Spleen (tissue), 11 donors: ENCODE measurements around the gene PTH. TPM values are rescaled to one million over a fixed set of nuclear protein-coding genes. Genes with fewer than 3 reads are reported as not detected.

ENCODE experiments used
- DNase-seq: peaks from one replicate; pipeline ENCODE4 v3.0.0-alpha.2; 2020
- H3K27ac ChIP-seq, 8 donors: fragments of 200-600 bp; sonication (generic) in 7 of 8; 1 replicate in 4 of 8; 2 replicates in 4 of 8; pipeline versions ENCODE4 v1.5.0 to v1.8.0; 2016 to 2021; ENCODE audit warnings: inconsistent platforms in 4 of 8, mild to moderate bottlenecking in 4 of 8, moderate library complexity in 1 of 8
- H3K27me3 ChIP-seq, 7 donors: fragments of 200-600 bp; sonication (generic) in 6 of 7; replicated peaks in 1 of 7; 1 replicate in 4 of 7; 2 replicates in 3 of 7; pipeline versions ENCODE4 v1.5.0 to v1.8.0; 2016 to 2021; ENCODE audit warnings: inconsistent platforms in 3 of 7, mild to moderate bottlenecking in 1 of 7
- H3K36me3 ChIP-seq, 6 donors: fragments of 200-600 bp; sonication (generic) in 5 of 6; 1 replicate in 4 of 6; 2 replicates in 2 of 6; pipeline versions ENCODE4 v1.5.0 to v1.8.0; 2016 to 2021; ENCODE audit warnings: inconsistent platforms in 2 of 6
- H3K4me1 ChIP-seq, 6 donors: fragments of 200-600 bp; sonication (generic) in 5 of 6; 1 replicate in 3 of 6; 2 replicates in 3 of 6; pipeline versions ENCODE4 v1.5.0 to v1.8.0; 2016 to 2021; ENCODE audit warnings: inconsistent platforms in 3 of 6
- H3K4me3 ChIP-seq, 8 donors: fragments of 200-600 bp; sonication (generic) in 7 of 8; 1 replicate in 4 of 8; 2 replicates in 4 of 8; pipeline versions ENCODE4 v1.5.0 to v1.8.0; 2016 to 2021; ENCODE audit warnings: inconsistent platforms in 4 of 8, mild to moderate bottlenecking in 4 of 8, moderate library complexity in 2 of 8
- H3K9me3 ChIP-seq, 8 donors: fragments of 200-600 bp; sonication (generic) in 7 of 8; 1 replicate in 4 of 8; 2 replicates in 4 of 8; pipeline versions ENCODE4 v1.5.0 to v1.8.0; 2016 to 2021; ENCODE audit warnings: inconsistent platforms in 4 of 8
- CTCF ChIP-seq, 11 experiments: fragments of 200-600 bp in 7 of 11; fragments of 450-650 bp in 4 of 11; sonication (generic) in 4 of 11; IDR thresholded peaks in 8 of 11; conservative IDR thresholded peaks in 3 of 11; 1 replicate in 7 of 11; 2 replicates in 4 of 11; pipeline versions ENCODE4 v1.4.0 to v1.8.0; 2016 to 2021; ENCODE audit warnings: antibody characterized with exemption in 11 of 11, inconsistent platforms in 4 of 11, mild to moderate bottlenecking in 1 of 11
- POLR2A ChIP-seq, 3 donors: fragments of 450-650 bp; IDR thresholded peaks; one replicate each; pipeline ENCODE4 v1.5.1; 2017; ENCODE audit warnings: antibody characterized with exemption in 3 of 3, mild to moderate bottlenecking in 1 of 3
- POLR2AphosphoS5 ChIP-seq, 3 donors: sonication (generic); formaldehyde crosslinking; IDR thresholded peaks; one replicate each; pipeline ENCODE4 v1.5.1; 2017; ENCODE audit warnings: antibody characterized with exemption in 3 of 3
- WGBS, 5 donors: extraction: QIAGEN DNeasy Blood & Tissue Kit in 3 of 5; methylation state at CpG; one replicate each; pipeline versions ENCODE4 v1.1.5 to v1.1.7; 2013 to 2018; 5-methylcytosine and 5-hydroxymethylcytosine counted together
- intact Hi-C: fragments of 100-400 bp; cut with DNase I; formaldehyde crosslinking; loops from one replicate; pipeline ENCODE4 v1.15.0; 2023; ENCODE audit warnings: low total_unique reads
- polyA plus RNA-seq, 3 donors: library from polyadenylated mRNA; stranded (reverse); fragments of 200-250 nt; gene quantifications; one replicate each; pipeline ENCODE4 v1.2.1, GENCODE V29; 2013
- total RNA-seq, 7 donors: library from RNA; depleted of rRNA in 3 of 7; stranded (reverse); fragments of >200 nt in 3 of 7; fragmentation: NEBNext Ultra II Directional in 4 of 7; extraction: Animal tissue kit (Norgen Biotek cat#: 25700) in 4 of 7; gene quantifications; one replicate each; pipeline versions ENCODE4 v1.1.0 to v1.2.1, GENCODE V29; 2016 to 2021
- donor health status: healthy with polysubstance abuse.
- donor health status: DM: no; HTN: no; CAD: no; lungs with moderate emphysema.
- donor health status: DM: no; HTN: no; CAD: no.
- donor health status: Bipolar disorder and iron deficiency.
- donor health status: healthy.
- donor health status: DM: no; HTN: no; CAD: no.
- donor health status: DM: yes; HTN: yes; CAD: no.

The PTH gene
- total and polyA plus RNA-seq, 10 donors, result not detected

GRCh38 chr11:13446444-13446843 is 49.4 kb downstream of the PTH start:
- DNase-seq, result no peak
- intact Hi-C loops, result no loop called here
- no peak overlapping the region for H3K27ac ChIP-seq
- no peaks in the 10 kb centered on the region for H3K36me3 ChIP-seq
- H3K9me3 ChIP-seq, result peaks cover 0 to 22% (median 12%) of the 10 kb centered on the region in 8 donors
- no peaks in the 10 kb centered on the region for H3K27me3 ChIP-seq
- H3K4me3 ChIP-seq, result no peak overlapping the region
- TF ChIP-seq POLR2A (IDR thresholded peaks at IDR 0.05) (no peak), POLR2AphosphoS5 (IDR thresholded peaks at IDR 0.05) (no peak), CTCF (IDR thresholded peaks at IDR 0.05 in 8 of 11, conservative IDR thresholded peaks at IDR 0.05 in 3 of 11) (no peak)
- H3K4me1 ChIP-seq, result peaks cover 3 to 52% (median 23%) of the 10 kb centered on the region in 6 donors

- TF ChIP-seq POLR2A (IDR thresholded peaks at IDR 0.05) (no peak), CTCF (IDR thresholded peaks at IDR 0.05 in 8 of 11, conservative IDR thresholded peaks at IDR 0.05 in 3 of 11) (no peak)
- Histone ChIP-seq H3K27me3 (no peaks in the 10 kb centered on the region), H3K27ac (no peak overlapping the region), H3K9me3 (peaks cover 0 to 13% (median 6%) of the 10 kb centered on the region in 8 donors), H3K4me1 (peaks cover 3 to 52% (median 25%) of the 10 kb centered on the region in 6 donors), H3K36me3 (no peaks in the 10 kb centered on the region), H3K4me3 (no peak overlapping the region)
- intact Hi-C loops, result no loop called here
- WGBS, 5 donors, result 93 to 97% (median 96%) methylated on average over 2 of the region's 2 CpGs
- no peak for DNase-seq
Measured at GRCh38 chr11:13445588-13445987, 50.2 kb downstream of the PTH start.

Other genes with a start within 250 kb of the PTH start
- 10 to 100 TPM; 33.1 to 58.4 (median 38.7) TPM for gene BMAL1, start 218.2 kb downstream of the PTH start, total RNA-seq
- 10 to 100 TPM in 1 of 3 donors, 1 to 10 TPM in 2; 6.5 to 12.0 (median 9.0) TPM for gene BMAL1, start 218.2 kb downstream of the PTH start, polyA plus RNA-seq
- 10 to 100 TPM; 23.9 to 32.5 (median 27.3) TPM for gene BTBD10, start 32.8 kb downstream of the PTH start, total RNA-seq
- 10 to 100 TPM in 2 of 3 donors, 1 to 10 TPM in 1; 8.8 to 13.2 (median 10.8) TPM for gene BTBD10, start 32.8 kb downstream of the PTH start, polyA plus RNA-seq
- 10 to 100 TPM; 56.3 to 83.2 (median 63.2) TPM for gene FAR1, start 172.7 kb upstream of the PTH start, total RNA-seq
- gene FAR1, start 172.7 kb upstream of the PTH start, polyA plus RNA-seq, result 10 to 100 TPM; 13.6 to 21.1 (median 16.7) TPM